Right lobe of liver (tissue), 4 donors: ENCODE data around the gene ALCAM.

Source experiments
- CTCF ChIP-seq, 4 donors: fragments of 200-600 bp in 3 of 4; fragments of 450-650 bp in 1 of 4; IDR thresholded peaks; one replicate each; pipeline versions ENCODE4 v1.5.1 to v1.8.0; 2016 to 2022; ENCODE audit warnings: antibody characterized with exemption in 4 of 4, mild to moderate bottlenecking in 2 of 4
- POLR2A ChIP-seq: fragments of 450-650 bp; IDR thresholded peaks from one replicate; pipeline ENCODE4 v1.6.1; 2017; ENCODE audit warnings: antibody characterized with exemption, mild to moderate bottlenecking
- donor health status: DM: no; HTN: no; CAD: no.
- donor health status: DM: no; HTN: no; CAD: no.
- donor health status: DM: no; HTN: yes; CAD: no.

DNA sequence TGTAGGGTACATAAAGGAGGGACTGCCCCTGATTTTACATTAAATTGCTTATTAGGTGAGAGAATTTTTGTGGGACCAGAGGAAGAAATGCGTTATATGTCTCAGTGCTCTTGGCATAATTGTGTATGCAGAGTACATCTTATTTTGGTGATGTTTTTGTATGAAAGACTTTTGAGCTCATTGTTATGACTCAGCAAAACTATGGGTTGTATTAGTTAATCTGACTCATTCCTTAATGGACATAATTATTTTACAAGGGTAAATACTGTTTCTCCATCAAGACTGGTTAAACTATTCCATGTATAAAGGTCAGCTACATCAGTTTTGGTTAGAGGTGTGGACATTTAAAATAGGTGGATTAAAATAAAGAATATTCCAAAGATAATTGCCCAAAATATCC, 156.8 kb downstream of the ALCAM start:
- TF ChIP-seq CTCF (IDR thresholded peaks at IDR 0.05) (no peak), POLR2A (no peak)
